Measurements from ENCODE around the gene MAF. TPM values are rescaled to one million over a fixed set of nuclear protein-coding genes. Genes with fewer than 3 reads are reported as not detected.

The MAF gene
- total RNA-seq, 1 experiment from 2014 or later, result 0.47 TPM

GRCh38 chr16:79639576-79640311 lies 39.2 kb upstream of the MAF start:
- TF ChIP-seq CTCF (IDR thresholded peaks at IDR 0.05; ENCODE audit: unreplicated experiment), result no peak
- no peak overlapping the region for H3K4me3 Mint-ChIP-seq (ENCODE audit: unreplicated experiment)
- peak overlapping the region; percentile 25 for H3K27ac Mint-ChIP-seq (ENCODE audit: low read depth, unreplicated experiment)
- POLR2A ChIA-PET, result interaction anchor here (1.3 kb wide), 1 partner anchor 11 kb away, joined by 3 read pairs; no protein-coding TSS in a partner anchor
- DNase-seq (ENCODE audit: unreplicated experiment), result no peak
- no TSS peak for BruUV-seq (replicated peaks)
- no peaks in the 10 kb centered on the region for H3K9me3 Mint-ChIP-seq (ENCODE audit: unreplicated experiment)
- CTCF ChIA-PET, result no interaction called here
- no peaks in the 10 kb centered on the region for H3K27me3 Mint-ChIP-seq (ENCODE audit: insufficient read depth, unreplicated experiment)
- intact Hi-C loops (cut with micrococcal nuclease), result no loop called here
- peaks cover 20% of the 10 kb centered on the region for H3K4me1 Mint-ChIP-seq (ENCODE audit: insufficient read depth, unreplicated experiment)
- H3K36me3 Mint-ChIP-seq (ENCODE audit: insufficient read depth, unreplicated experiment), result no peaks in the 10 kb centered on the region

- Mint-ChIP-seq H3K4me1 (ENCODE audit: insufficient read depth, unreplicated experiment) (peaks cover 18% of the 10 kb centered on the region), H3K36me3 (ENCODE audit: insufficient read depth, unreplicated experiment) (no peaks in the 10 kb centered on the region), H3K4me3 (ENCODE audit: unreplicated experiment) (no peak overlapping the region), H3K27me3 (ENCODE audit: insufficient read depth, unreplicated experiment) (no peaks in the 10 kb centered on the region), H3K9me3 (ENCODE audit: unreplicated experiment) (no peaks in the 10 kb centered on the region), H3K27ac (ENCODE audit: low read depth, unreplicated experiment) (no peak overlapping the region)
- TF ChIP-seq CTCF (IDR thresholded peaks at IDR 0.05; ENCODE audit: unreplicated experiment), result no peak
- intact Hi-C loops (cut with micrococcal nuclease), result no loop called here
- no peak for DNase-seq (ENCODE audit: unreplicated experiment)
- POLR2A ChIA-PET, result no interaction called here
- no TSS peak for BruUV-seq (replicated peaks)
- CTCF ChIA-PET, result no interaction called here
These were observed 37.8 kb upstream of the MAF start for GRCh38 chr16:79638386-79638785.

DNA sequence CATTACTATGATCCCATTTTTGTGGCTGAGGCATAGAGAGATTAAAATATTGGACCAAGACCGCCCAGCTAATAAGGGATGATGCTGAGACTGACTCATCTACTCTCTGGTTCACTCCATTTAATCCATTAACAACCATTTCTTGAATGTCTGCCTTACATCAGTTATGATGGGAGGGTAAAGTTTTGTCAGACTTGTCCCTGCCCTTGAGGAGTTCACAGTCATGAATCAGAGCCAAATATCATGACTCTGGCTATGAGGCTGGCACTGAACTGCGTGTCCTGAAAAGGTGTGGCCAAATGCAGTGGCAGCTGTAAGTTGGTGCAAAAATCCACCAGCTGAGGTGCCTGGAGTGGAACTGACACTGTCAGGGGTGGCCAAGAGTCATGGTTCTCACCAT lies 35.0 kb upstream of the MAF start:
- ChIA-PET POLR2A (interaction anchor here (0.8 kb wide), 1 partner anchor 30 kb away, joined by 3 read pairs; no protein-coding TSS in a partner anchor), CTCF (no interaction called here)
- H3K27me3 Mint-ChIP-seq (ENCODE audit: insufficient read depth, unreplicated experiment), result no peaks in the 10 kb centered on the region
- no peak overlapping the region for H3K27ac Mint-ChIP-seq (ENCODE audit: low read depth, unreplicated experiment)
- BruUV-seq (replicated peaks), result no TSS peak
- H3K4me1 Mint-ChIP-seq (ENCODE audit: insufficient read depth, unreplicated experiment), result peaks cover 24% of the 10 kb centered on the region
- H3K36me3 Mint-ChIP-seq (ENCODE audit: insufficient read depth, unreplicated experiment), result no peaks in the 10 kb centered on the region
- no peaks in the 10 kb centered on the region for H3K9me3 Mint-ChIP-seq (ENCODE audit: unreplicated experiment)
- TF ChIP-seq CTCF (IDR thresholded peaks at IDR 0.05; ENCODE audit: unreplicated experiment), result no peak
- no peak overlapping the region for H3K4me3 Mint-ChIP-seq (ENCODE audit: unreplicated experiment)
- intact Hi-C loops (cut with micrococcal nuclease), result no loop called here
- DNase-seq (ENCODE audit: unreplicated experiment), result no peak

DNA sequence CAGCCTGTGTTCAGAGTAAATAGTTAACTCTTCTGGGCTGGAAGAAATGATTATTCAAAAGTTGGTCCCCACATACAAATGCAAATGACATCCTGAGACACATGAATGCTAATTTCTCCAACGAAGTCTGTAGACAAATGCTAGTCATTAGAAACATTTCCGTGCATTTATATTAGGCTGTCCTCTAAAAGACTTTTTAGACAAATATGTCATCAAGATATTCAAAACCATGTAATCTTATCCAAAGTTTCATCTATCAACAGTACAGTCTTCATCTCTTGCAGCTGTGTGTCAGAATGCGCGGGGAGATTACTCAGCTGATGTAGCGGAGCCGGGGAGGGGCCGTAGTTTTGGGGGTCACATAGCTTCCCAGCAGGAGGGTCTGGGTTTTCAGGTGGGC lies 33.8 kb upstream of the MAF start:
- Mint-ChIP-seq H3K27me3 (ENCODE audit: insufficient read depth, unreplicated experiment) (no peaks in the 10 kb centered on the region), H3K4me1 (ENCODE audit: insufficient read depth, unreplicated experiment) (peaks cover 19% of the 10 kb centered on the region), H3K4me3 (ENCODE audit: unreplicated experiment) (no peak overlapping the region), H3K9me3 (ENCODE audit: unreplicated experiment) (no peaks in the 10 kb centered on the region), H3K27ac (ENCODE audit: low read depth, unreplicated experiment) (no peak overlapping the region), H3K36me3 (ENCODE audit: insufficient read depth, unreplicated experiment) (no peaks in the 10 kb centered on the region)
- no peak for TF ChIP-seq CTCF (IDR thresholded peaks at IDR 0.05; ENCODE audit: unreplicated experiment)
- intact Hi-C loops (cut with micrococcal nuclease), result no loop called here
- no TSS peak for BruUV-seq (replicated peaks)
- ChIA-PET POLR2A (interaction anchor here (0.7 kb wide), 1 partner anchor 33 kb away, joined by 3 read pairs; the partner anchor contains the start of gene MAF), CTCF (no interaction called here)
- DNase-seq (ENCODE audit: unreplicated experiment), result no peak
